ENCODE measurements around the gene RTL5. TPM values are rescaled to one million over a fixed set of nuclear protein-coding genes. Genes with fewer than 3 reads are reported as not detected.

The RTL5 gene
- total RNA-seq, 1 experiment from 2014 or later, result 8.4 TPM

GRCh38 chrX:72083291-72083690, 48.4 kb downstream of the RTL5 start:
- CTCF ChIA-PET, result no interaction called here

GRCh38 chrX:72081605-72082320, 50.0 kb downstream of the RTL5 start:
- intact Hi-C loops (cut with micrococcal nuclease; ENCODE audit: unreplicated experiment), result no loop called here
- TF ChIP-seq EZH2 (IDR thresholded peaks at IDR 0.05; ENCODE audit: borderline replicate concordance, low read depth, low read length, poor library complexity, severe bottlenecking) (no peak), CTCF (conservative IDR thresholded peaks at IDR 0.05; ENCODE audit: low read depth, low read length) (no peak)
- H3K27ac ChIP-seq (ENCODE audit: low read depth, low read length, poor library complexity, severe bottlenecking), result no peak overlapping the region
- DNase-seq (ENCODE audit: low spot score), result no peak
- ChIA-PET CTCF (no interaction called here), POLR2A (ENCODE audit: low non-redundant PET) (no interaction called here)
- H3K4me3 ChIP-seq (ENCODE audit: low read depth, low read length, poor library complexity, severe bottlenecking), result no peak overlapping the region
- H3K9me3 ChIP-seq (ENCODE audit: low read depth, low read length, poor library complexity, severe bottlenecking), result no peaks in the 10 kb centered on the region
- no peaks in the 10 kb centered on the region for H3K4me1 ChIP-seq (ENCODE audit: insufficient read depth, low read length, poor library complexity, severe bottlenecking)
- H3K36me3 ChIP-seq (ENCODE audit: insufficient read depth, low read length, poor library complexity, severe bottlenecking), result no peaks in the 10 kb centered on the region
- BruUV-seq (replicated peaks), result no TSS peak
- H3K27me3 ChIP-seq (replicated peaks; ENCODE audit: insufficient read depth, low read depth, low read length, poor library complexity), result no peaks in the 10 kb centered on the region

More at GRCh38 chrX:72083291-72083690, 48.4 kb downstream of the RTL5 start:
- POLR2A ChIA-PET (ENCODE audit: low non-redundant PET), result no interaction called here
- BruUV-seq (replicated peaks), result no TSS peak
- H3K27me3 ChIP-seq (replicated peaks; ENCODE audit: insufficient read depth, low read depth, low read length, poor library complexity), result no peaks in the 10 kb centered on the region
- H3K27ac ChIP-seq (ENCODE audit: low read depth, low read length, poor library complexity, severe bottlenecking), result no peak overlapping the region
- no peaks in the 10 kb centered on the region for H3K9me3 ChIP-seq (ENCODE audit: low read depth, low read length, poor library complexity, severe bottlenecking)
- no peaks in the 10 kb centered on the region for H3K4me1 ChIP-seq (ENCODE audit: insufficient read depth, low read length, poor library complexity, severe bottlenecking)
- intact Hi-C loops (cut with micrococcal nuclease; ENCODE audit: unreplicated experiment), result no loop called here
- no peaks in the 10 kb centered on the region for H3K36me3 ChIP-seq (ENCODE audit: insufficient read depth, low read length, poor library complexity, severe bottlenecking)
- TF ChIP-seq CTCF (conservative IDR thresholded peaks at IDR 0.05; ENCODE audit: low read depth, low read length) (no peak), EZH2 (IDR thresholded peaks at IDR 0.05; ENCODE audit: borderline replicate concordance, low read depth, low read length, poor library complexity, severe bottlenecking) (no peak)
- H3K4me3 ChIP-seq (ENCODE audit: low read depth, low read length, poor library complexity, severe bottlenecking), result no peak overlapping the region
- DNase-seq (ENCODE audit: low spot score), result no peak

- TF ChIP-seq EZH2 (IDR thresholded peaks at IDR 0.05; ENCODE audit: borderline replicate concordance, low read depth, low read length, poor library complexity, severe bottlenecking) (no peak), CTCF (conservative IDR thresholded peaks at IDR 0.05; ENCODE audit: low read depth, low read length) (no peak)
- ChIA-PET POLR2A (ENCODE audit: low non-redundant PET) (no interaction called here), CTCF (no interaction called here)
- Histone ChIP-seq H3K4me1 (ENCODE audit: insufficient read depth, low read length, poor library complexity, severe bottlenecking) (no peaks in the 10 kb centered on the region), H3K36me3 (ENCODE audit: insufficient read depth, low read length, poor library complexity, severe bottlenecking) (no peaks in the 10 kb centered on the region), H3K9me3 (ENCODE audit: low read depth, low read length, poor library complexity, severe bottlenecking) (no peaks in the 10 kb centered on the region), H3K4me3 (ENCODE audit: low read depth, low read length, poor library complexity, severe bottlenecking) (no peak overlapping the region), H3K27ac (ENCODE audit: low read depth, low read length, poor library complexity, severe bottlenecking) (no peak overlapping the region), H3K27me3 (replicated peaks; ENCODE audit: insufficient read depth, low read depth, low read length, poor library complexity) (no peaks in the 10 kb centered on the region)
- BruUV-seq (replicated peaks), result no TSS peak
- intact Hi-C loops (cut with micrococcal nuclease; ENCODE audit: unreplicated experiment), result no loop called here
- DNase-seq (ENCODE audit: low spot score), result no peak
Measured at GRCh38 chrX:72080800-72081199, 50.9 kb downstream of the RTL5 start.

Data from A673 (cell line).